BE2C (cell line): ENCODE data around the gene HOXC11.
A peak's percentile ranks its signal among the peaks of the same experiment; 100 is the strongest.

Experiments used
- DNase-seq: peaks from one replicate; pipeline ENCODE4 v3.0.0-alpha.2; 2020
- H3K27me3 ChIP-seq: fragments of 250-450 bp; sonication (Bioruptor Pico); 2 replicates; pipeline ENCODE4 v1.5.1; 2020; ENCODE audit warnings: mild to moderate bottlenecking
- H3K36me3 ChIP-seq: fragments of 250-450 bp; sonication (Bioruptor Pico); 2 replicates; pipeline ENCODE4 v1.5.1; 2020; ENCODE audit warnings: mild to moderate bottlenecking
- H3K4me1 ChIP-seq: fragments of 250-450 bp; sonication (Bioruptor Pico); 2 replicates; pipeline ENCODE4 v1.5.1; 2020
- H3K4me3 ChIP-seq: 2 replicates; pipeline ENCODE4 v1.5.1; 2011; ENCODE audit warnings: low read depth, low read length
- H3K9me3 ChIP-seq: fragments of 250-450 bp; sonication (Bioruptor Pico); 2 replicates; pipeline ENCODE4 v1.5.1; 2020
- CTCF ChIP-seq: IDR thresholded peaks from 2 replicates; pipeline ENCODE4 v1.5.1; 2012; ENCODE audit warnings: mild to moderate bottlenecking, low read depth, low read length

Gene HOXC11

GRCh38 chr12:53937596-53938325, 35.2 kb upstream of the HOXC11 start:
- Histone ChIP-seq H3K4me1 (no peaks in the 10 kb centered on the region), H3K27me3 (peaks cover 96% of the 10 kb centered on the region), H3K9me3 (no peaks in the 10 kb centered on the region), H3K36me3 (no peaks in the 10 kb centered on the region), H3K4me3 (peak overlapping the region; percentile 41)
- DNase-seq = no peak
- TF ChIP-seq CTCF = no peak

GRCh38 chr12:53938326-53939140, 34.4 kb upstream of the HOXC11 start, which contains the start of gene HOXC13:
Gene HOXC13 (plus strand): TSS chr12:53938831. CDS start chr12:53938907, 76 bp downstream.
- Histone ChIP-seq H3K9me3 (no peaks in the 10 kb centered on the region), H3K36me3 (no peaks in the 10 kb centered on the region), H3K4me3 (peak within 1 kb of the TSS; percentile 41), H3K27me3 (peaks cover 96% of the 10 kb centered on the region), H3K4me1 (no peaks in the 10 kb centered on the region)
- DNase-seq = peak; percentile 97
- TF ChIP-seq CTCF = no peak

- no peak for TF ChIP-seq CTCF
- no peak for DNase-seq
- H3K4me1 ChIP-seq = no peaks in the 10 kb centered on the region
- H3K9me3 ChIP-seq = no peaks in the 10 kb centered on the region
- no peaks in the 10 kb centered on the region for H3K36me3 ChIP-seq
- H3K4me3 ChIP-seq = peak overlapping the region; percentile 41; the same call in 1 of the 2 replicates
- H3K27me3 ChIP-seq = peaks cover 96% of the 10 kb centered on the region
Observed at GRCh38 chr12:53939141-53940108, 33.5 kb upstream of the HOXC11 start.

- TF ChIP-seq CTCF = no peak
- no peak overlapping the region for H3K4me3 ChIP-seq
- no peaks in the 10 kb centered on the region for H3K36me3 ChIP-seq
- no peaks in the 10 kb centered on the region for H3K4me1 ChIP-seq
- no peak for DNase-seq
- H3K27me3 ChIP-seq = peaks cover 96% of the 10 kb centered on the region
- no peaks in the 10 kb centered on the region for H3K9me3 ChIP-seq
Observed at GRCh38 chr12:53940443-53941014, 32.4 kb upstream of the HOXC11 start.

- no peak for DNase-seq
- H3K9me3 ChIP-seq = no peaks in the 10 kb centered on the region
- no peaks in the 10 kb centered on the region for H3K4me1 ChIP-seq
- H3K4me3 ChIP-seq = no peak overlapping the region
- no peak for TF ChIP-seq CTCF
- no peaks in the 10 kb centered on the region for H3K36me3 ChIP-seq
- peaks cover 96% of the 10 kb centered on the region for H3K27me3 ChIP-seq
Observed at GRCh38 chr12:53941187-53941586, 31.7 kb upstream of the HOXC11 start.
